Measurements from ENCODE around the gene NABP2.

NABP2 gene

GRCh38 chr12:56231184-56231582 lies 7.0 kb downstream of the NABP2 start:
- DNase-seq (ENCODE audit: low read depth): no peak

GRCh38 chr12:56234746-56235436 lies 10.7 kb downstream of the NABP2 start:
- DNase-seq (ENCODE audit: low read depth): no peak
- no peak overlapping the region for H3K4me3 ChIP-seq (ENCODE audit: low read depth, low read length)
- TF ChIP-seq CTCF (IDR thresholded peaks at IDR 0.05; ENCODE audit: insufficient read depth, low read depth, low read length, missing control alignments): no peak

More at GRCh38 chr12:56231184-56231582, 7.0 kb downstream of the NABP2 start:
- H3K4me3 ChIP-seq (ENCODE audit: low read depth, low read length): no peak overlapping the region
- no peak for TF ChIP-seq CTCF (IDR thresholded peaks at IDR 0.05; ENCODE audit: insufficient read depth, low read depth, low read length, missing control alignments)

GRCh38 chr12:56236091-56236490 lies 11.9 kb downstream of the NABP2 start:
- TF ChIP-seq CTCF (IDR thresholded peaks at IDR 0.05; ENCODE audit: insufficient read depth, low read depth, low read length, missing control alignments): no peak
- no peak overlapping the region for H3K4me3 ChIP-seq (ENCODE audit: low read depth, low read length)
- no peak for DNase-seq (ENCODE audit: low read depth)

- DNase-seq (ENCODE audit: low read depth): no peak
- no peak overlapping the region for H3K4me3 ChIP-seq (ENCODE audit: low read depth, low read length)
- TF ChIP-seq CTCF (IDR thresholded peaks at IDR 0.05; ENCODE audit: insufficient read depth, low read depth, low read length, missing control alignments): no peak
Measured at GRCh38 chr12:56236985-56237384, 12.8 kb downstream of the NABP2 start.

GRCh38 chr12:56237552-56237951 lies 13.4 kb downstream of the NABP2 start:
- no peak for DNase-seq (ENCODE audit: low read depth)
- H3K4me3 ChIP-seq (ENCODE audit: low read depth, low read length): no peak overlapping the region
- TF ChIP-seq CTCF (IDR thresholded peaks at IDR 0.05; ENCODE audit: insufficient read depth, low read depth, low read length, missing control alignments): no peak

- DNase-seq (ENCODE audit: low read depth): no peak
- TF ChIP-seq CTCF (IDR thresholded peaks at IDR 0.05; ENCODE audit: insufficient read depth, low read depth, low read length, missing control alignments): no peak
- H3K4me3 ChIP-seq (ENCODE audit: low read depth, low read length): no peak overlapping the region
Measured at GRCh38 chr12:56241424-56242303, 17.5 kb downstream of the NABP2 start.

Measured in GM12865 (cell line).